ENCODE results near the gene SASH1.
A peak's percentile ranks its signal among the peaks of the same experiment; 100 is the strongest.

The SASH1 gene

GRCh38 chr6:148530394-148530953, 187.8 kb downstream of the SASH1 start:
- Histone ChIP-seq H3K9me3 (ENCODE audit: insufficient read depth, low read length) (no peaks in the 10 kb centered on the region), H3K4me1 (ENCODE audit: insufficient read depth, insufficient read length) (no peaks in the 10 kb centered on the region), H3K36me3 (ENCODE audit: insufficient read depth, insufficient read length, low read length) (peaks cover 53% of the 10 kb centered on the region), H3K9ac (ENCODE audit: insufficient read length, low read depth) (no peak overlapping the region), H3K4me3 (ENCODE audit: insufficient read length, low read depth) (no peak overlapping the region), H3K27me3 (ENCODE audit: insufficient read depth, insufficient read length) (no peaks in the 10 kb centered on the region)
- peak; percentile 13 for DNase-seq (ENCODE audit: low read depth, low spot score)
- TF ChIP-seq YY1 (IDR thresholded peaks at IDR 0.05; ENCODE audit: insufficient read depth, insufficient read length) (no peak), ZNF274 (IDR thresholded peaks at IDR 0.05; ENCODE audit: low read depth, low read length) (no peak), SUZ12 (IDR thresholded peaks at IDR 0.05; ENCODE audit: extremely low read depth, insufficient read depth, insufficient read length) (no peak)

- Histone ChIP-seq H3K9me3 (ENCODE audit: insufficient read depth, low read length) (no peaks in the 10 kb centered on the region), H3K27me3 (ENCODE audit: insufficient read depth, insufficient read length) (no peaks in the 10 kb centered on the region), H3K4me1 (ENCODE audit: insufficient read depth, insufficient read length) (no peaks in the 10 kb centered on the region), H3K36me3 (ENCODE audit: insufficient read depth, insufficient read length, low read length) (peaks cover 52% of the 10 kb centered on the region), H3K4me3 (ENCODE audit: insufficient read length, low read depth) (no peak overlapping the region), H3K9ac (ENCODE audit: insufficient read length, low read depth) (no peak overlapping the region)
- no peak for DNase-seq (ENCODE audit: low read depth, low spot score)
- TF ChIP-seq SUZ12 (IDR thresholded peaks at IDR 0.05; ENCODE audit: extremely low read depth, insufficient read depth, insufficient read length) (no peak), YY1 (IDR thresholded peaks at IDR 0.05; ENCODE audit: insufficient read depth, insufficient read length) (no peak), ZNF274 (IDR thresholded peaks at IDR 0.05; ENCODE audit: low read depth, low read length) (no peak)
These were observed 188.3 kb downstream of the SASH1 start for GRCh38 chr6:148530976-148531375.

GRCh38 chr6:148532698-148533097, 190.1 kb downstream of the SASH1 start:
- no peaks in the 10 kb centered on the region for H3K4me1 ChIP-seq (ENCODE audit: insufficient read depth, insufficient read length)
- peaks cover 54% of the 10 kb centered on the region for H3K36me3 ChIP-seq (ENCODE audit: insufficient read depth, insufficient read length, low read length)
- no peak overlapping the region for H3K4me3 ChIP-seq (ENCODE audit: insufficient read length, low read depth)
- no peak for DNase-seq (ENCODE audit: low read depth, low spot score)
- no peaks in the 10 kb centered on the region for H3K9me3 ChIP-seq (ENCODE audit: insufficient read depth, low read length)
- no peaks in the 10 kb centered on the region for H3K27me3 ChIP-seq (ENCODE audit: insufficient read depth, insufficient read length)
- no peak for TF ChIP-seq YY1 (IDR thresholded peaks at IDR 0.05; ENCODE audit: insufficient read depth, insufficient read length)
- TF ChIP-seq ZNF274 (IDR thresholded peaks at IDR 0.05; ENCODE audit: low read depth, low read length) = no peak
- TF ChIP-seq SUZ12 (IDR thresholded peaks at IDR 0.05; ENCODE audit: extremely low read depth, insufficient read depth, insufficient read length) = no peak
- no peak overlapping the region for H3K9ac ChIP-seq (ENCODE audit: insufficient read length, low read depth)

GRCh38 chr6:148533309-148534107, 190.9 kb downstream of the SASH1 start:
- no peaks in the 10 kb centered on the region for H3K4me1 ChIP-seq (ENCODE audit: insufficient read depth, insufficient read length)

GRCh38 chr6:148534871-148535270, 192.2 kb downstream of the SASH1 start:
- Histone ChIP-seq H3K36me3 (ENCODE audit: insufficient read depth, insufficient read length, low read length) (peaks cover 52% of the 10 kb centered on the region), H3K9ac (ENCODE audit: insufficient read length, low read depth) (no peak overlapping the region), H3K4me1 (ENCODE audit: insufficient read depth, insufficient read length) (no peaks in the 10 kb centered on the region), H3K4me3 (ENCODE audit: insufficient read length, low read depth) (no peak overlapping the region), H3K27me3 (ENCODE audit: insufficient read depth, insufficient read length) (no peaks in the 10 kb centered on the region), H3K9me3 (ENCODE audit: insufficient read depth, low read length) (no peaks in the 10 kb centered on the region)
- no peak for DNase-seq (ENCODE audit: low read depth, low spot score)
- TF ChIP-seq SUZ12 (IDR thresholded peaks at IDR 0.05; ENCODE audit: extremely low read depth, insufficient read depth, insufficient read length) = no peak
- no peak for TF ChIP-seq YY1 (IDR thresholded peaks at IDR 0.05; ENCODE audit: insufficient read depth, insufficient read length)
- TF ChIP-seq ZNF274 (IDR thresholded peaks at IDR 0.05; ENCODE audit: low read depth, low read length) = no peak

More at GRCh38 chr6:148533309-148534107, 190.9 kb downstream of the SASH1 start:
- no peak overlapping the region for H3K4me3 ChIP-seq (ENCODE audit: insufficient read length, low read depth)
- H3K9me3 ChIP-seq (ENCODE audit: insufficient read depth, low read length) = no peaks in the 10 kb centered on the region
- peaks cover 52% of the 10 kb centered on the region for H3K36me3 ChIP-seq (ENCODE audit: insufficient read depth, insufficient read length, low read length)
- no peaks in the 10 kb centered on the region for H3K27me3 ChIP-seq (ENCODE audit: insufficient read depth, insufficient read length)
- no peak overlapping the region for H3K9ac ChIP-seq (ENCODE audit: insufficient read length, low read depth)
- TF ChIP-seq ZNF274 (IDR thresholded peaks at IDR 0.05; ENCODE audit: low read depth, low read length) = no peak
- TF ChIP-seq SUZ12 (IDR thresholded peaks at IDR 0.05; ENCODE audit: extremely low read depth, insufficient read depth, insufficient read length) = no peak
- no peak for TF ChIP-seq YY1 (IDR thresholded peaks at IDR 0.05; ENCODE audit: insufficient read depth, insufficient read length)
- no peak for DNase-seq (ENCODE audit: low read depth, low spot score)

- H3K4me3 ChIP-seq (ENCODE audit: insufficient read length, low read depth) = no peak overlapping the region
- H3K9me3 ChIP-seq (ENCODE audit: insufficient read depth, low read length) = no peaks in the 10 kb centered on the region
- no peak overlapping the region for H3K9ac ChIP-seq (ENCODE audit: insufficient read length, low read depth)
- H3K36me3 ChIP-seq (ENCODE audit: insufficient read depth, insufficient read length, low read length) = peaks cover 55% of the 10 kb centered on the region
- H3K27me3 ChIP-seq (ENCODE audit: insufficient read depth, insufficient read length) = no peaks in the 10 kb centered on the region
- TF ChIP-seq SUZ12 (IDR thresholded peaks at IDR 0.05; ENCODE audit: extremely low read depth, insufficient read depth, insufficient read length) = no peak
- no peak for TF ChIP-seq ZNF274 (IDR thresholded peaks at IDR 0.05; ENCODE audit: low read depth, low read length)
- no peak for TF ChIP-seq YY1 (IDR thresholded peaks at IDR 0.05; ENCODE audit: insufficient read depth, insufficient read length)
- H3K4me1 ChIP-seq (ENCODE audit: insufficient read depth, insufficient read length) = no peaks in the 10 kb centered on the region
- DNase-seq (ENCODE audit: low read depth, low spot score) = no peak
These were observed 192.7 kb downstream of the SASH1 start for GRCh38 chr6:148535381-148535780.

GRCh38 chr6:148535976-148536375, 193.3 kb downstream of the SASH1 start:
- peaks cover 60% of the 10 kb centered on the region for H3K36me3 ChIP-seq (ENCODE audit: insufficient read depth, insufficient read length, low read length)
- no peak for TF ChIP-seq ZNF274 (IDR thresholded peaks at IDR 0.05; ENCODE audit: low read depth, low read length)
- no peak for TF ChIP-seq SUZ12 (IDR thresholded peaks at IDR 0.05; ENCODE audit: extremely low read depth, insufficient read depth, insufficient read length)
- no peak for TF ChIP-seq YY1 (IDR thresholded peaks at IDR 0.05; ENCODE audit: insufficient read depth, insufficient read length)
- no peak overlapping the region for H3K9ac ChIP-seq (ENCODE audit: insufficient read length, low read depth)
- H3K4me3 ChIP-seq (ENCODE audit: insufficient read length, low read depth) = no peak overlapping the region
- no peaks in the 10 kb centered on the region for H3K4me1 ChIP-seq (ENCODE audit: insufficient read depth, insufficient read length)
- no peak for DNase-seq (ENCODE audit: low read depth, low spot score)
- no peaks in the 10 kb centered on the region for H3K27me3 ChIP-seq (ENCODE audit: insufficient read depth, insufficient read length)
- no peaks in the 10 kb centered on the region for H3K9me3 ChIP-seq (ENCODE audit: insufficient read depth, low read length)
